ENCODE results near the gene GPR37. TPM values are rescaled to one million over a fixed set of nuclear protein-coding genes. Genes with fewer than 3 reads are reported as not detected.

The GPR37 gene
- total RNA-seq, 1 experiment from 2014 or later, result 10.5 TPM

GRCh38 chr7:124747072-124747471, 18.5 kb downstream of the GPR37 start:
- ChIA-PET CTCF (no interaction called here), POLR2A (ENCODE audit: unreplicated experiment) (no interaction called here)
- Histone ChIP-seq H4K20me1 (ENCODE audit: low read length) (no peaks in the 10 kb centered on the region), H3K9me3 (ENCODE audit: low read length) (no peaks in the 10 kb centered on the region), H3K9me2 (replicated peaks; ENCODE audit: low read length) (no peaks in the 10 kb centered on the region), H3K36me3 (ENCODE audit: low read depth, low read length) (no peaks in the 10 kb centered on the region; the same call in 1 of the 2 replicates), H3K4me2 (ENCODE audit: low read length) (no peak overlapping the region), H3F3A (ENCODE audit: low read length, unreplicated experiment) (no peaks in the 10 kb centered on the region), H3K27me3 (ENCODE audit: low read length) (no peaks in the 10 kb centered on the region), H3K4me1 (ENCODE audit: insufficient read depth, low read length) (no peaks in the 10 kb centered on the region), H3K27ac (ENCODE audit: low read length) (no peak overlapping the region), H2AFZ (ENCODE audit: low read length) (no peak overlapping the region), H3K4me3 (ENCODE audit: low read length) (no peak overlapping the region), H3K79me2 (ENCODE audit: low read length) (peaks cover 32% of the 10 kb centered on the region; the same call in 1 of the 2 replicates), H3K9ac (ENCODE audit: low read length) (no peak overlapping the region)
- no TSS peak for BruUV-seq (replicated peaks)
- ATAC-seq (no peak), DNase-seq (no peak)
- intact Hi-C loops (cut with micrococcal nuclease), result no loop called here
- TF ChIP-seq EZH2phosphoT487 (IDR thresholded peaks at IDR 0.05; ENCODE audit: borderline replicate concordance, low read length) (no peak), EZH2 (IDR thresholded peaks at IDR 0.05; ENCODE audit: low read length, unreplicated experiment) (no peak), CTCF (conservative IDR thresholded peaks at IDR 0.05; ENCODE audit: low read depth, low read length) (no peak)

- H3K36me3 ChIP-seq (ENCODE audit: low read depth, low read length), result no peaks in the 10 kb centered on the region
- ChIA-PET POLR2A (ENCODE audit: unreplicated experiment) (no interaction called here), CTCF (no interaction called here)
- H4K20me1 ChIP-seq (ENCODE audit: low read length), result no peaks in the 10 kb centered on the region
- no peak overlapping the region for H3K4me3 ChIP-seq (ENCODE audit: low read length)
- H3K9me2 ChIP-seq (replicated peaks; ENCODE audit: low read length), result no peaks in the 10 kb centered on the region
- no peaks in the 10 kb centered on the region for H3K4me1 ChIP-seq (ENCODE audit: insufficient read depth, low read length)
- no TSS peak for BruUV-seq (replicated peaks)
- TF ChIP-seq CTCF (conservative IDR thresholded peaks at IDR 0.05; ENCODE audit: low read depth, low read length) (no peak), EZH2phosphoT487 (IDR thresholded peaks at IDR 0.05; ENCODE audit: borderline replicate concordance, low read length) (no peak)
- no peak overlapping the region for H3K4me2 ChIP-seq (ENCODE audit: low read length)
- H3K27me3 ChIP-seq (ENCODE audit: low read length), result no peaks in the 10 kb centered on the region
- no peak for DNase-seq
- H3K79me2 ChIP-seq (ENCODE audit: low read length), result no peaks in the 10 kb centered on the region
- no peak overlapping the region for H3K27ac ChIP-seq (ENCODE audit: low read length)
- intact Hi-C loops (cut with micrococcal nuclease), result no loop called here
- H3K9me3 ChIP-seq (ENCODE audit: low read length), result no peaks in the 10 kb centered on the region
- H3K9ac ChIP-seq (ENCODE audit: low read length), result no peak overlapping the region
- ATAC-seq, result no peak
- no peak overlapping the region for H2AFZ ChIP-seq (ENCODE audit: low read length)
- no peaks in the 10 kb centered on the region for H3F3A ChIP-seq (ENCODE audit: low read length, unreplicated experiment)
Measured at GRCh38 chr7:124738639-124739038, 27.0 kb downstream of the GPR37 start.

GRCh38 chr7:124737760-124738300, 27.8 kb downstream of the GPR37 start:
- ATAC-seq (no peak), DNase-seq (no peak)
- H3K27me3 ChIP-seq (ENCODE audit: low read length), result no peaks in the 10 kb centered on the region
- H3K27ac ChIP-seq (ENCODE audit: low read length), result no peak overlapping the region
- H4K20me1 ChIP-seq (ENCODE audit: low read length), result no peaks in the 10 kb centered on the region
- TF ChIP-seq EZH2 (IDR thresholded peaks at IDR 0.05; ENCODE audit: low read length, unreplicated experiment), result no peak
- TF ChIP-seq EZH2phosphoT487 (IDR thresholded peaks at IDR 0.05; ENCODE audit: borderline replicate concordance, low read length), result no peak
- no peak for TF ChIP-seq CTCF (conservative IDR thresholded peaks at IDR 0.05; ENCODE audit: low read depth, low read length)
- no TSS peak for BruUV-seq (replicated peaks)
- intact Hi-C loops (cut with micrococcal nuclease), result no loop called here
- no peaks in the 10 kb centered on the region for H3K4me1 ChIP-seq (ENCODE audit: insufficient read depth, low read length)
- no peaks in the 10 kb centered on the region for H3K36me3 ChIP-seq (ENCODE audit: low read depth, low read length)
- no peaks in the 10 kb centered on the region for H3K79me2 ChIP-seq (ENCODE audit: low read length)
- no peaks in the 10 kb centered on the region for H3K9me3 ChIP-seq (ENCODE audit: low read length)
- no peaks in the 10 kb centered on the region for H3K9me2 ChIP-seq (replicated peaks; ENCODE audit: low read length)
- no peak overlapping the region for H3K4me3 ChIP-seq (ENCODE audit: low read length)
- no peak overlapping the region for H3K4me2 ChIP-seq (ENCODE audit: low read length)
- H2AFZ ChIP-seq (ENCODE audit: low read length), result no peak overlapping the region
- H3F3A ChIP-seq (ENCODE audit: low read length, unreplicated experiment), result no peaks in the 10 kb centered on the region
- ChIA-PET POLR2A (ENCODE audit: unreplicated experiment) (no interaction called here), CTCF (interaction anchor here (0.6 kb wide), 1 partner anchor 85 kb away, joined by 4 read pairs; no protein-coding TSS in a partner anchor)
- no peak overlapping the region for H3K9ac ChIP-seq (ENCODE audit: low read length)
